Renal pelvis (tissue), 4 donors: Measurements from ENCODE around the gene RAB37. TPM values are rescaled to one million over a fixed set of nuclear protein-coding genes. Genes with fewer than 3 reads are reported as not detected.

Experiments used
- DNase-seq: peaks from one replicate; pipeline ENCODE4 v3.0.0-alpha.2; 2013
- polyA plus RNA-seq, 3 donors: library from polyadenylated mRNA; unstranded; fragments of 120-200 nt; gene quantifications; one replicate each; pipeline ENCODE4 v1.2.1, GENCODE V29; 2013; ENCODE audit not compliant: insufficient read length in 3 of 3

The RAB37 gene
- polyA plus RNA-seq, 3 donors: 5.3 to 6.8 (median 5.9) TPM

DNA sequence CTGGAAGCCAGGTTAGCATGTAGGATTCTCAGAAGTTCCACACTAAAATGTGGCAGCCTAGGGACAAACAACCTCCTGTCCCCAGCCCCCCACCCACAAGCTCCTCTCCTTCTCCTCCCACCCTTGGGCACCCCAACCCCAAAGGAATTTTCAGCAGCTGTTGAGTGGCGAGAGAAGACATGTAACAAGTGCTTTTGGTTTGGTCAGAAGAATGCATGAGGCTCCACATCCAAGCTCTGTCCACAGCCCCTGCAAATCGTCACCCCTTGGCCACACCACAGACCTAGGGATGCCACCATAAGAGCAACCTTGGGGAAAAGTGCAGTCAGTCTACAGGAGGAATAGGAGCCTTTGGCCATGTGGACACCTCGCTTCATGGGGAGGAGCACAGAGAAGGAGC lies 11.9 kb upstream of the RAB37 start:
- no peak for DNase-seq

DNA sequence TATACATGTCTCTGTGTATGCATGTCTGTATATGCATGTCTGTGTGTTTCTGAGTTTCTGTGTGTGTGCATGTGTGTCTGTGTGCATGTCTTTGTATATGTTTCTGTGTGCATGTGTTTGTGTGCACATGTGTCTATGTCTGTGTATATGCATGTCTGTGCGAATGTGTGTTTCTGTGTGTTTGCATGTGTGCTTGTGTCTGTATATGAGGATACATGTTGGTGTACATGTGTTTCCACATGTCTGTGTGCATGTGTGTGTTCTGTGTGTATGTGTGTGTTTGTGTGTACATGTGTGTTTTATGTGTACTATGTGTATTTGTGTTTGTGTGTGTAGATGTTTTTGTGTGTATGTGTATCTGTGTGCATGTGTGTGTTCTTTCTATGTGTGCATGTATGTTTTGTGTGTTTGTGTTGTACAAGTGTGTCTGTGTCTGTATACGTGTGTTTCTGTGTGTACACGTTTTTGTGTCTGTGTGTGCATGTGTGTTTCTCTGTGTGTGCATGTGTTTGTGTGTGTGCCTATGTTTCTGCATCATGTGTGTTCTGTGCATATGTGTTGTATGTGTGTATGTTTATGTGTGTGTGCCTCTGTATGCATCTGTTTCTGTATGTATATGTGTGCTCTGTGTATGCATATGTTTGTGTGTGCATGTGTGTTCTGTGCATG lies 8.9 kb upstream of the RAB37 start:
- no peak for DNase-seq

DNA sequence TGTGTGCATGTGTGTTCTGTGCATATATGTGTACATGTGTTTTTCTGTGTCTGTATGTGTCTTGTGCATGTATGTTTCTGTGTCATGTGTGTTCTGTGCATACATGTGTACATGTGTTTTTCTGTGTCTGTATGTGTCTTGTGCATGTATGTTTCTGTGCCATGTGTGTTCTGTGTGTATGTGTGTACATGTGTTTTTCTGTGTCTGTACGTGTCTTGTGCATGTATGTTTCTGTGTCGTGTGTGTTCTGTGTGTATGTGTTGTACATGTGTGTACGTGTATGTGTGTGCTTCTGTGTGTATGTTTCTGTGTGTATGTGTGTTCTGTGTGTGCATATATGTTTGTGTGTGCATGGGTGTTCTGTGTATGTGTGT lies 8.4 kb upstream of the RAB37 start:
- DNase-seq: no peak

DNA sequence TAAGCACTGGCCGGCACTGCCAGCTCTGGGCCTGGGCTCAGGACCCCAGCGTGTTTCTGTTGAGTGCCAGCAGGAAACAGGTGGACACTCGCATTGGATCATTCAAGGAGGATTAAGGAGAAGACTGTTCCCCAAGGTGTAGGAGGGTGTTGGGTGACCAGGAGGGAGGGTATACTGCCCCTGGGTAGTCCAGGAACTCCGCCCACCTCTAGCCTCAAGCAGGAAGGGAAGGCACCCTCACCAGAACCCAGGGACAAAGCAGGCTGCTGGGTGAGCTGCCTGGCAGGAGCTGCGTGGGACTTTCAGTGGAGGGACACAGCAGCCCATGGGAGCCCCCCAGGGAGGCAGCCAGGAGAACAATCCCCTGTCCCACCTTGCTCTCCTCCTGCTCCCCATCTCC lies 7.7 kb upstream of the RAB37 start:
- DNase-seq: no peak

DNA sequence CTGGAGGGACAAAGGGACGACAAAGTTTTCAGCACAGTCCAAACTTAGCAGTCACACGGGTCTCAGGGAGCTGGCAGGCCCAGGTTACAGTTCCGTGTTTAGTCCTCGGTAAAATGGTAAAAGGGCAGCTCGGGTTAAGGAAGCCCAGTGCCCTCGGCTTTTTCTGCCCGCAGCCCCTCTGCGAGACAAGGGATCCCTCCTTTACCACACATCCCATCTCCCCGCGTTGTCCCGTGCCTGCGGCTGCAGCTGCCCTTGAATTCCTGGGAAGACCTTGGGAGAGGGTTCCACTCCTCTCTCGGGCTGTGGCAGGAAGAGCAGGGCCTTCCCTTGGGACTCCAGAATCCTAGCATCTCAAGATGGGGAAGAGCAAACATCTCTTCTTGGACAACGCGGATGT lies 7.2 kb upstream of the RAB37 start:
- no peak for DNase-seq

DNA sequence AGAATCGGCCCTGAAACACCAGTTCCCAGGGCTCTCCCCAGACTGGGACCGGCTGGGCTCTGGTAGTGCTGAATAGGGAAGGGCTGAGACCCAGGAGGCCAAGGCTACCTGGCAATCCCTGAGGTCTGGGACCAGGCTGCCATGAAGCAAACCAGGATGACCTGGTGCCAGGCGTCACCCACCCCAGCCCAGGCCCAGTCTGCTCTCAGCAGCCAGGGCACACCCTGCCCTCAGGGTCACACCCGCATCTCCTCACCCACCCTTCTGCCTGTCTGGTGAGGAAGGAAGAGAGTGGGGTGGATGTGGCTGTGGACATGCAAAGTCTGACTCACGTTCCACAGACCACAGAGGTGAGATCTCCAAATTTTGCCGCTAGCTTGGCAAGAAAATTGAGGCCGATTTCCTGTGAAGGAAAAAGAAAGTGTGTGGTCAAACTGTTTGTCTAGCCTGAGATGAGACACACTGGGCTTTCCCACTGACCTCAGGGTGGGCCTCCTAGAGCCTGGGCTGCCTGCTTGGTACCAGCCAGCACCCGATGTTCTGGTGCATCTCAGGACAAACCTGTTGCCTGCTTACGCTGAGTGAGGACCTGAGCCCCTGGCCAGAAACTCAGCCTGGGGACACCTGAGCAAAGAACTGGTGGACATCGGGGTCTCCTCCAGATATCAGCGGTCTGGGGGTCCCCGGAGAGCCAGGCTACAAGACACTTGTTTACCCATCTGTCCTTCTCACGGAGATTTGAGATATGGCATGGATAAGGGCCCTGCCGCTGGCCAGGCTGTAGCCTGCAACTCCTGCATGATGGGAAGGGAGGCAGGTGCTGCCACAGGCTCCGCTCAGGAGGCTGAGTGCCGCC lies 6.3 kb upstream of the RAB37 start:
- DNase-seq: no peak

DNA sequence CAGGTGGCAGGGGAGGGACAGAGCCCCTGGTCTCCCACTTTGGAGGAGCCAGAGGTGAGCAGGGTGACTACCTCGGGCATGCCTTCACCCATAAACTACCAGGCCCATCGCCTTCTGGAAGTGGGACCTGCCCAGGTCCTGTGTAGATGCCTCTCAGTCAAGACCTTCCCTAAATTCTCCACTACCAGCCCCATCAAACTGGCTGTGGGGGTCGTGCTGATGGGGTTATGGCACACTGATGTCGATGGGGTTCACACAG lies 5.8 kb upstream of the RAB37 start:
- DNase-seq: no peak

DNA sequence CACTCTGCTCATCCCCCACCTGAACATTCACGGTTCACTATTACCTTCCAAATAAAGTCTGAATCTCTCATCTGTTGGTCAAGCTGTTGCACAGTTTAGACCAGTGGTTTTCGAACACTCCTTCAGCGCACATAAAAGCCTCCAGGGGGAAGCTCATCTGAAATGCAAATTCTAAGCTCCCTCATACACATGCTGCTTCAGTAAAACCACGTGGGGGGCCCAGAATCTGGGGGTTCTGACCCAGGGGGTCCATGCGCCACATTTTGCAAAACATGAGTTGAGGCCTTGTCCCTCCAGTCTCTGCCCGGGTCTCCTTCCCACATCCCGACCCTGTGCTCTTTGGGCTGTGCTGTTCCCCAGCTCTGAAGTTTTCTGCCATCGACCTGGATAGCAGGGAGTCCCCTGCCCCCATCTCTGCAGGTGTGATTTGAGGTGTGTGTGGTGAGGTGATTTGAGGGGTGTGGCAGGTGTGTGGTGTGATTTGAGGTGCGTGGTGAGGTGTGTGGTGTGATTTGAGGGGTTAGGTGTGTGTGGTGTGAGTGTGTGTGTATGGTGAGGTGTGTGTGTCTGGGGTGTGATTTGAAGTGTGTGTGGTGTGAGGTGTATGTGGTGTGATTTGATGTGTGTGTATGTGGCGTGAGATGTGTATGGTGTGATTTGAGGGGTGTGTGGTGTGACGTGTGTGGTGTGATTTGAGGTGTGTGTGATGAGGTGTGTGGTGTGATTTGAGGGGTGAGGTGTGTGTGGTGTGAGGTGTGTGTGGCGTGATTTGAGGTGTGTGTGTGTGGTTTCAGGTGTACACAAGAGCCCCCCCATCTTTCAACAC lies 4.8 kb upstream of the RAB37 start:
- no peak for DNase-seq

DNA sequence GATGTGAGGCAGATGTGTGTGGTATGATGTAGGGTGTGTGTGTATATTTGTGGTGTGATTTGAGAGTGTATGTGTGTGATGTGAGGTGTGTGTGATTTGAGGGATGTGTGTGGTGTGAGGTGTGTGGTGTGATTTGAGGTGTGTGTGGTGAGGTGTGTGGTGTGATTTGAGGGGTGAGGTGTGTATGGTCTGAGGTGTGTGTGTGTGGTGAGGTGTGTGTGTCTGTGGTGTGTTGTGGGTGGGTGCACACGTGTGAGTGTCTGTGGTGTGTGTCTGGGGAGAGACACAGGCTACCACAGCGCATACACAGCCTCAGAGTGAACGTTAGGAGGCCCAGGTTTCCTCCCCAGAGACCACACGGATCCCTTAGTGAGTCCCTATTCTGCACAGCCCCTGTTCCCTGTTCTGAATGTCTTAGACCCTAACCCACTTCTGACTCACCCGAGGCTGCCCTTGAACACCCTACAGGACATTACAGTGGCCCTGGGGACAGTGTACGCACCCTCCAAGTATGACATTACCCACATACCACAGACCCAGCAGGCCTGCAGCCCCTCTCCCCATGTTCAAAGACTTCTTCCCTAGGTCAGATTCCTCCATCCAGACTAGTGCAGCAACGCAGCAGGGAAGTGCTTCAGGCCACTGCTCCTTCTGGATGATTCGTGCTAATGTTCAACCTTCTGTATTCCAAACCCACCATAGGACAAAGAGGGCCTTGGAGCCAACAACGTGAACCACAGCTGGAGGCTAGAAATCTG lies 3.5 kb upstream of the RAB37 start:
- DNase-seq: no peak

DNA sequence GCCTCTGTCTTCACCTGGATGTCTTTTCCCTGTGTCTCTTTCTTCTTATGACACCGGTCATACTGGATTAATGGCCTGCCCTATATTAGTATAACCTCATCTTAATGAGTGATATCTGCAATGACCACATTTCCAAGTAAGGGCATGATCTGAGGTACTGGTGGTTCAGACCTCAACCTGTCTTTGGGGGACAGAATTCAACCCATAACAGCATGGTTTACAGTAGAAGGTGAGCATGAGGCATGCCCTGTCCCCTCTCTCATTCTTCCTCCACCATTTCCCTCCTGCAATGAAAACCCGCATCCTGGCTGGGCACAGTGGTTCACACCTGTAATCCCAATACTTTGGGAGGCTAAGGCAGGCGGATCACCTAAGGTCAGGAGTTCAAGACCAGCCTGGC lies 2.8 kb upstream of the RAB37 start:
- DNase-seq: no peak

DNA sequence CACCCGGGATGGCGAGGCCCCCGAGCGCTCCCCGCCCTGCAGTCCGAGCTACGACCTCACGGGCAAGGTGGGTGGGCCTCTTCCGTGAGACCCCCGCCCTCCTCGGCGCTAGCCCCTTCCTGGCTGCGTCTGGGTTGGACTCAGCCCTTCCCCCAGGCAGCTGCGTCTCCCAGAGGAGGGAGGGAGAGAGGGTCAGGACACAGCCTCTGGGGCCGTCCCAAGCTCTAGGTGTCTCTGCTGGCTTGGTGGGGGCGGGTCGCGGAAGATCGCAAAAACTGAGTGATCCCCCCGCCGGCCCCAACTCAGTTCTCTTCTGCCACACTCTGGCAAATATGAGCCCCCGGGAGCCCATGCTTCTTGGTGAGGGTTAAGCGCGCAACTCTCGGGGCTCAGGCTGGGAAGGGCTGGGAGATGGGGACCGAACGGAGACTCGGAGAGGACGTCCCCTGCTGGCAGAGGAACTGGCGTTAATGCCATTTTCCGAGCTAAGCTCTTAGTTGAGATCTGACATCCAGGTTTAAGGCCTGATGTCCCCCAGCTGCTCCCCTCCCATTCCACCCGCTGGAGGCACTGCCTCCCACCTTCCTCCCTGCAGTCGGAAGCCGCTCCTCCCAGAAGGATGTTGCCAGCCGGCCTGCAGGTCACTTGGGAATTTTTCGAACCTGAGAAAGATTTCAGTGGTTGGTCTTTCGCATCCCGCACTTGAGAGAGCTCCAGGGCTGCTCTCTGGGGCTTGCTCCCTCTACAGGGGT lies 419 bp downstream of the RAB37 start:
- DNase-seq: no peak

DNA sequence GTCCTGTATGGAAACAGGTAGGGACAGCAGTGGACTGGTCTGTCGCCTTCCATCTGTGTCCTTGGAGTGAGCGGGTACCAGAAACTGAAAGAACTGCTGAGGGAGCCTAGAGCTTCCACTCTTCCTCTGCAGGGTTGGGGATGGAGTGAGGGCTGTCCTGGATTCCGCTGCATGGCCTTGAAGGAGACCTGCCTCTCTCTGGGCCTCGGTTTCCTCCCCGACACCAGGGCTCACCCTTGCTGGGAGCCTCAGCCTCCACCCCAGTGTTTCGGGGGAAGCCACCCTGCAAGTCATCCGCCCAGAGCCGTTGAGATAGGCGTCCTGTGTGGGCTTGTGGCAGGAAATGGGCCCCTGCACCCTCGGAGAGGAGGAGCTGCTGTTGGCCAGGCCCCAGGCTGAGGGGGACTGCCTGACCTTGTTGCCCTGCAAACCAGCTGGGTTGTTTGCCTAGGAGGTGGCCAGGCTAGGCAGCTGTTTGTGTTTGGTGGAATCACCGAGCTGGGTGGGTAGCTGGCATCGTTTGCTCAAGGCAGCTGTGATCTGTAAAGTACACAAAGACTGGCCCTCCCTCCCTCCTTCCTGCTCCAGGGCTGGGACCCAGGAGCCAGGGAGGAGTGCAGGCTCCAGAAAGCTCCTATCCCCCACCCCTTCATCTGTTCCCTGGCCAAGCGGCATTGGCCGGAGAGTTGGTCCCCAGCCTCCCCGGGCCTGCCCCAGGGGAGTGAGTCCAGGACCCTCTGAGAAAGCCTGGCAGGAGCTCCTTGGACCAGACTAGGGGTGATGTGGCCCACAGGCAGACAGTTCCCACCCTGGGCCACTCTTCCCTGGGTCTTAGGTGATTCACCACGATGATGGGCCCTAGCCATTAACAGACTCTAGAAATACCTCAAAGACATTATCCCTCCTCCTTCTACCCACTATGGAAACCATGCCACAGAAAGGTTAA lies 1.3 kb downstream of the RAB37 start:
- no peak for DNase-seq

DNA sequence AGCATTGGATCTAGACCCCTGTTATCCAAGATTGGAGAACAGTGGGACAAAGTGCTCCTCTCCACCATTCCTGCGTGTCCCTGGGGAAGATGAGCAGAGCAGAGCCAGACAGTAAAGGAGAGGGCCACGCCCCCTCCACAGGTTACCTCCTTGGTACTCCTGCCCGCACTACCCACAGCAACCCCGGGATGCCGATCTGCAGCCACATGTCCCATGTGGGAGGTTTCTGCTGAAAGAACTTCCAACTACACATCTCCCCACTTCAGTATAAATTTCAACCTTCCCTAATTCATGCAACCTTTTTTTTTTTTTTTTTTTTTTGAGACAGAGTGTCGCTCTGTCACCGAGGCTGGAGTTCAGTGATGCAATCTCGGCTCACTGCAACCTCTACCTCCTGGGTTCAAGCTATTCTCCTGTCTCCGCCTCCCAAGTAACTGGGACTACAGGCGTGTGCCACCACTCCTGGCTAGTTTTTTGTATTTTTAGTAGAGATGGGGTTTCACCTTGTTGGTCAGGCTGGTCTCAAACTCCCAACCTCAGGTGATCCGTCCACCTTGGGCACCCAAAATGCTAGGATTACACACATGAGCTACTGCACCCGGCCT lies 2.3 kb downstream of the RAB37 start:
- DNase-seq: no peak

DNA sequence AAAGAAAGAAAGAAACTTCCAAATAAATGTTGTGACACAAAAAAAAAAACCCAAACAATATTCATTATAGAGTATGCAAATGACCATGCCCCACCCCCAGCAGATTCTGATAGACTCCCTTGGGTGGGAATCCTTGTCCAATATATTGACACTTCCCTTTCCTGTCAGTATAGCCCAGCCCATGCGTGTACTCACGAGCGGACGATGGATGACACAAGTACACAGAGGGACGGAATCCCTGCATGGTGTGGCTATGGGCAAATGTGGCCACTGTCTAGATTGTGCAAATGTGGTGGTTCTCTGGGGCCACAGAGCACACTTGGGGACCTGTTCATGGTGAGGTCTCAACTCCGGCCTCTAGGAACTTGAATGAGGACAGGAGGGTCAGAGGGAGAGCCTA lies 3.1 kb downstream of the RAB37 start:
- no peak for DNase-seq

DNA sequence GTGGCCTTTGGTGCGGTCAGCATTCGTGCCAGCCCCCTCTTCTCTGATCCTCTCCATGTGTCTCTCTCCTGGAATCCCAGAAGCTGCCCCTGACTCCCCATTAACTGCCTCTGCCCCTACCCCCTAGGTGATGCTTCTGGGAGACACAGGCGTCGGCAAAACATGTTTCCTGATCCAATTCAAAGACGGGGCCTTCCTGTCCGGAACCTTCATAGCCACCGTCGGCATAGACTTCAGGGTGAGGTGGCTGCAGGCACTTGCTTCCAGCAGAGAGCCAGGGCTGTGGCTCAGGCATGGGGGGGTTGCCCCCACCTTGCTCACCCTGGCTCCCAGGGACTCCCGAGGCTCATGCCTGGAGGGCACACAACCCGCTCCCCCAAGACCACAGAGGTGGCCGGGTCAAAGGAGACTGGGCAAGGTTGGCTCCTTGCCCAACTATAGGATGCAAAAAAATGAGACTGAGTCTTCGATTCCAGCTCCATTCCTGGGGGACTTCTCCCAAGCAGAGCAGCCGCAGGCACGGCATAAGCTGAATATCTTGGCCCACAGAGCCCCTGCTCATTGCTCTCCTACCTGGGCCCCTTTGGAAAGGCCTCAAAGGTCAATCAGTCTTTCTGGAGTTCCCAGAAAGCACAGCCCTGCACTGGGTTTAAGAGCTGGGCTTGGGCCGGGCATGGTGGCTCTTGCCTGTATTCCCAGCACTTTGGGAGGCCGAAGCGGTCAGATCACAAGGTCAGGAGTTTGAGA lies 3.8 kb downstream of the RAB37 start:
- DNase-seq: no peak

DNA sequence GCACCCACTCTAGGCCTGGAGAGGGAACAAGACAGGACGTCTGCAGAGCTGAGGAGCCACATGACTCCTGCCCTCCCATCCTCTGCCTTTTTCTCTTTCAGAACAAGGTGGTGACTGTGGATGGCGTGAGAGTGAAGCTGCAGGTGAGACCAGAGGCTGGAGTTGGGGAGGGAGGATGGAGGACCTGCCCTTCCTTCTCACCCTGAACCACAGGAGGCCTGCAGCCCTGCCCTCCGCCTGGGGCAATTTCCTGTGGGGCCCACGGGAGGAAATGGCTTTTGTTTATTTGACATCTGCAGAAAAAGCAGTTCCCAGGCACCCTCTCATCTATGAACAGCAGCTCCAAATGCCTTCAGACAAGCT lies 5.1 kb downstream of the RAB37 start:
- DNase-seq: no peak

DNA sequence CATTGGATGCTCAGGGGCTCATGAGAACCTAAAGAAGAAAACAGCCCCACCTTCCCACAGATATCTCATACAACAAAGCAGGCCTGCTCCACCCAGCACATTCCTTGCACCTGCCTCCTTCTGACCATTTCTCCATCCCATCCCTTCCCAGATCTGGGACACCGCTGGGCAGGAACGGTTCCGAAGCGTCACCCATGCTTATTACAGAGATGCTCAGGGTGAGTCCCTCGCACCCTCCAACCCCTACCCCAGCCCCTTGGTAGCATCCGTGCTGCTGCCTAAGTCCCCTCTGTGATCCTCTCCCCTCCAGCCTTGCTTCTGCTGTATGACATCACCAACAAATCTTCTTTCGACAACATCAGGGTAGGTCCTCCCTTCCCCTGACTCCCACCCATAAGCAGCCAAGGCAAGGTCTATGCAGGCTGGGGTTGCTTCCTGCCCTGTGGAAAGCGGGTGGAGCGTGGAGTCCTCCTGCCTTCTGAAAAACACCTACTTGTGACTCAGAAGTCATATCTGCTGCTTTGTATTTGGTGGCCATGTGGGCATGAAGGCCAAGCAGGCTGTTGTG lies 6.0 kb downstream of the RAB37 start:
- DNase-seq: no peak

DNA sequence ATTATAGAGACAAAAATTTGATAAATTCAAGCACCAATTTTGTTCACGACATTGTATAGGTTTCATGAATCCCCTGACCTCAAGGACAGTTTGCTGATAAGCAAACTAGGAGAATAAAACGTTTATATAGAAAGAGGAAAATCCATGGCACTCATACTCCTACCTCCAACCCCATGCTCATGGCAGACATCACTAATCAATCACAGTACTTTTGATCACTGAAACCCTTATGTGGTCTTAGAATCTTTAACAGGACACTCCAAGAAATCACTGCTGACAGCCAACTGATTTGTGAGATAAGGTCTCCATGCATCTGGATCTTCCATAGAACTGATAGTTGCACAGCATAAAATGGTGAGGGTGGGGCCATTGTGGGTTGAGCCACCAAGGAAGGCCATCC lies 6.7 kb downstream of the RAB37 start:
- DNase-seq: no peak

DNA sequence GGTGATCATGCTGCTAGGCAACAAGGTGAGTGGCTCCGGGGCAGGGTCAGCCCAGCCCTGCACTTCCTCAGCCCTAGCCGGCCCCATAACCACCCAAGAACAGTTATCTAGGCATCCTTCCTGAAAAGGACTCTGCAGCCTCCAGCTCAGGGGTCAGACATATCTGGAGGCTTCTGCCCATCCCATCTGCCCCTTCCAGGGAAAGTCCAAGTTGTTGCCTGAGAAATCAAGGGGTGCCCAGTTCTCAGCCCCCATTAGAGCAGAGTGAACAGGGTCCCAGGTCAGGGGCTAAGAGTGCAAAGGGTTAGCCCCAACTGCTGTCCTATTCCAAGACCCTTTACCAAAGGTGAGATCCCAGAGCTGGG lies 7.3 kb downstream of the RAB37 start:
- no peak for DNase-seq
